ENCODE data around the gene MAP2K5. TPM values are rescaled to one million over a fixed set of nuclear protein-coding genes. Genes with fewer than 3 reads are reported as not detected.
A peak's percentile ranks its signal among the peaks of the same experiment; 100 is the strongest.

The MAP2K5 gene
- total and polyA plus RNA-seq, 9 of the 15 experiments (the other 6 are each of a cell fraction or from before 2014, with no cell fraction given) = 0.41 to 16.5 (median 7.5) TPM

- peak; percentile 51 for TF ChIP-seq ETS1 (conservative IDR thresholded peaks at IDR 0.05; ENCODE audit: control insufficient read depth, low read depth, low read length)
- TF ChIP-seq NFRKB (IDR thresholded peaks at IDR 0.05; ENCODE audit: low read depth) = peak; percentile 76
- peak; percentile 48; the same call in 1 of the 2 replicates for TF ChIP-seq CBX5 (IDR thresholded peaks at IDR 0.05; ENCODE audit: borderline replicate concordance, low read depth)
- TF ChIP-seq, protein P1, sequence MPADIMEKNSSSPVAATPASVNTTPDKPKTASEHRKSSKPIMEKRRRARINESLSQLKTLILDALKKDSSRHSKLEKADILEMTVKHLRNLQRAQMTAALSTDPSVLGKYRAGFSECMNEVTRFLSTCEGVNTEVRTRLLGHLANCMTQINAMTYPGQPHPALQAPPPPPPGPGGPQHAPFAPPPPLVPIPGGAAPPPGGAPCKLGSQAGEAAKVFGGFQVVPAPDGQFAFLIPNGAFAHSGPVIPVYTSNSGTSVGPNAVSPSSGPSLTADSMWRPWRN (IDR thresholded peaks at IDR 0.05; ENCODE audit: low read depth) = no peak
- 0 out of 2 replicates have a peak, but pooled peaks have one; percentile 39 for TF ChIP-seq HLTF (IDR thresholded peaks at IDR 0.05)
- peak; percentile 12; the same call in 1 of the 2 replicates for TF ChIP-seq CBFA2T3 (IDR thresholded peaks at IDR 0.05)
- TF ChIP-seq LEF1 (IDR thresholded peaks at IDR 0.05) = 0 out of 2 replicates have a peak, but pooled peaks have one; percentile 57
- no peak for TF ChIP-seq MCM3 (IDR thresholded peaks at IDR 0.05)
- TF ChIP-seq E2F8 (IDR thresholded peaks at IDR 0.05; ENCODE audit: low read depth, partially characterized antibody) = peak; percentile 52
- no peak for TF ChIP-seq NCOA6 (IDR thresholded peaks at IDR 0.05)
- TF ChIP-seq WHSC1 (IDR thresholded peaks at IDR 0.05; ENCODE audit: low read length) = no peak
- TF ChIP-seq CEBPB (tag; IDR thresholded peaks at IDR 0.05) = no peak
- TF ChIP-seq, protein P2, sequence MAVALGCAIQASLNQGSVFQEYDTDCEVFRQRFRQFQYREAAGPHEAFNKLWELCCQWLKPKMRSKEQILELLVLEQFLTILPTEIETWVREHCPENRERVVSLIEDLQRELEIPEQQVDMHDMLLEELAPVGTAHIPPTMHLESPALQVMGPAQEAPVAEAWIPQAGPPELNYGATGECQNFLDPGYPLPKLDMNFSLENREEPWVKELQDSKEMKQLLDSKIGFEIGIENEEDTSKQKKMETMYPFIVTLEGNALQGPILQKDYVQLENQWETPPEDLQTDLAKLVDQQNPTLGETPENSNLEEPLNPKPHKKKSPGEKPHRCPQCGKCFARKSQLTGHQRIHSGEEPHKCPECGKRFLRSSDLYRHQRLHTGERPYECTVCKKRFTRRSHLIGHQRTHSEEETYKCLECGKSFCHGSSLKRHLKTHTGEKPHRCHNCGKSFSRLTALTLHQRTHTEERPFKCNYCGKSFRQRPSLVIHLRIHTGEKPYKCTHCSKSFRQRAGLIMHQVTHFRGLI (CRISPR knock-in tag; IDR thresholded peaks at IDR 0.05) = no peak
- peak; percentile 5; the same call in 1 of the 2 replicates for TF ChIP-seq ARID2 (IDR thresholded peaks at IDR 0.05)
- no peak for TF ChIP-seq TEAD4 (IDR thresholded peaks at IDR 0.05; ENCODE audit: low read length)
- peak; percentile 87; the same call in 1 of the 2 replicates for TF ChIP-seq TEAD4 (CRISPR knock-in tag; IDR thresholded peaks at IDR 0.05; ENCODE audit: borderline replicate concordance)
- no peak for TF ChIP-seq RUNX1 (IDR thresholded peaks at IDR 0.05; ENCODE audit: low read depth)
- TF ChIP-seq JUND (IDR thresholded peaks at IDR 0.05; ENCODE audit: borderline replicate concordance, low read depth, low read length) = no peak
- no peak; the same call in 2 of the 3 replicates for TF ChIP-seq JUND (tag; IDR thresholded peaks at IDR 0.05; ENCODE audit: borderline replicate concordance, low read depth, low read length)
- peak; percentile 85 for TF ChIP-seq GABPB1 (CRISPR knock-in tag; IDR thresholded peaks at IDR 0.05)
- no peak; the same call in 1 of the 2 replicates for TF ChIP-seq CBFA2T2 (conservative IDR thresholded peaks at IDR 0.05)
- no peak for TF ChIP-seq FOXA1 (IDR thresholded peaks at IDR 0.05; ENCODE audit: borderline replicate concordance)
These were observed 21.3 kb upstream of the MAP2K5 start, which contains the start of gene C15orf61 (continued) for GRCh38 chr15:67521029-67521782.
